Measurements from ENCODE around the gene PKP1. TPM values are rescaled to one million over a fixed set of nuclear protein-coding genes. Genes with fewer than 3 reads are reported as not detected.

Gene PKP1
- total RNA-seq, 1 experiment from 2014 or later, result not detected

- POLR2A ChIA-PET, result no interaction called here
- H3K9me3 ChIP-seq, result no peaks in the 10 kb centered on the region
- no peak overlapping the region for H3K4me3 Mint-ChIP-seq (ENCODE audit: unreplicated experiment)
- CTCF ChIA-PET, result interaction anchor here (0.6 to 1.1 kb wide), 13 partner anchors 10 to 204 kb away, joined by 3 to 19 read pairs (median 3); no protein-coding TSS in a partner anchor
- BruUV-seq (replicated peaks), result no TSS peak
- peaks cover 8% of the 10 kb centered on the region for H3K4me1 Mint-ChIP-seq (ENCODE audit: low read depth, unreplicated experiment)
- H3K36me3 ChIP-seq (ENCODE audit: control insufficient read depth, insufficient read depth, low read length), result no peaks in the 10 kb centered on the region
- peaks cover 27% of the 10 kb centered on the region for H3K4me1 ChIP-seq
- H3K4me3 ChIP-seq (ENCODE audit: low read depth, low read length), result no peak overlapping the region
- peaks cover 5% of the 10 kb centered on the region for H3K27me3 Mint-ChIP-seq (ENCODE audit: insufficient read depth, unreplicated experiment)
- peak; percentile 84 for DNase-seq
- TF ChIP-seq, protein P1, sequence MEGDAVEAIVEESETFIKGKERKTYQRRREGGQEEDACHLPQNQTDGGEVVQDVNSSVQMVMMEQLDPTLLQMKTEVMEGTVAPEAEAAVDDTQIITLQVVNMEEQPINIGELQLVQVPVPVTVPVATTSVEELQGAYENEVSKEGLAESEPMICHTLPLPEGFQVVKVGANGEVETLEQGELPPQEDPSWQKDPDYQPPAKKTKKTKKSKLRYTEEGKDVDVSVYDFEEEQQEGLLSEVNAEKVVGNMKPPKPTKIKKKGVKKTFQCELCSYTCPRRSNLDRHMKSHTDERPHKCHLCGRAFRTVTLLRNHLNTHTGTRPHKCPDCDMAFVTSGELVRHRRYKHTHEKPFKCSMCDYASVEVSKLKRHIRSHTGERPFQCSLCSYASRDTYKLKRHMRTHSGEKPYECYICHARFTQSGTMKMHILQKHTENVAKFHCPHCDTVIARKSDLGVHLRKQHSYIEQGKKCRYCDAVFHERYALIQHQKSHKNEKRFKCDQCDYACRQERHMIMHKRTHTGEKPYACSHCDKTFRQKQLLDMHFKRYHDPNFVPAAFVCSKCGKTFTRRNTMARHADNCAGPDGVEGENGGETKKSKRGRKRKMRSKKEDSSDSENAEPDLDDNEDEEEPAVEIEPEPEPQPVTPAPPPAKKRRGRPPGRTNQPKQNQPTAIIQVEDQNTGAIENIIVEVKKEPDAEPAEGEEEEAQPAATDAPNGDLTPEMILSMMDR (IDR thresholded peaks at IDR 0.05; ENCODE audit: insufficient read depth in 1 of 2, low read depth in 1 of 2, low read length in 1 of 2, severe bottlenecking in 1 of 2, unreplicated experiment in 1 of 2), result peak; percentile 26 to 70
- no peak overlapping the region for H3K27ac Mint-ChIP-seq (ENCODE audit: unreplicated experiment)
- intact Hi-C loops (cut with micrococcal nuclease; ENCODE audit: unreplicated experiment), result loop anchor here (1.0 to 5.0 kb wide), 4 partner anchors 37 to 55 kb away; no protein-coding TSS in a partner anchor
- H3K27me3 ChIP-seq (replicated peaks; ENCODE audit: control insufficient read depth, insufficient read depth, low read length), result no peaks in the 10 kb centered on the region
- H3K36me3 Mint-ChIP-seq (ENCODE audit: insufficient read depth, unreplicated experiment), result no peaks in the 10 kb centered on the region
- H3K9me3 Mint-ChIP-seq (ENCODE audit: unreplicated experiment), result no peaks in the 10 kb centered on the region
Measured at GRCh38 chr1:201309416-201309815, 26.1 kb downstream of the PKP1 start.

DNA sequence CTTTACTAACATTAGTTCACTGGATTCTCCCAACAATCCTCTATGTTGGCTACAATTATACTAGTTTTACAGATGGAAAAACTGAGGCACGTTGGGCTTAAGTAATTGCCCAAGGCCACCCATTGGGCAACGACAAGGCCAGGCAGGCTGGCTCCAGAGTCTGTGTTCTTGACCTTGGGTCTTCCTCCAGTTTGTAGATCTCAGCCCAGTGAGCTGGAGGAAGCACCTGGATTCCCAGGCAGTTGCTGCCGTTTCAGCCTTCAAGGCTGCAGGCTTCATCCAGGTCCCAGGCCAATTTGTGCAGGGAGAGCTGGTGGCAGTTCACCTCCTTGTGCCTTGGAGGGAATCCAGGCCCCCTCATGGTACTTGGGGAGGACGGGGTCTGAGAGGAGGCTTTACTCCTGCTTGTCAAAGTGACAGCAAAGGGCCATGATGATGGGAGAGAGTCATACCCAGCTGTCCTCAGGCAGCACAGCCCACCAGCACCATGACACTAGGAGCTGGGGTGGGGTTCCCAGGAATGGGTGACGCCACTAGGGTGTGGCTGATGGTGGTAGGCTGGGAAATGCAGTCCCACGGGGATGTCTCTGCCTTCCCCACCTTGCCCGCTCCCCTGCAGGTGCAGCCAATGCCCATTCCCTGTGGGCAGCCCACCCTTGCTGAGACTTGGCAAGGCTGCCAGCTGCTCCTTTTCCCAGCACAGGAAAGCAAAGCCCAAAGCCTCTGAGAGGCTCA lies 27.1 kb downstream of the PKP1 start:
- no peak overlapping the region for H3K4me3 Mint-ChIP-seq (ENCODE audit: unreplicated experiment)
- no TSS peak for BruUV-seq (replicated peaks)
- CTCF ChIA-PET, result interaction anchor here (2.0 kb wide), 1 partner anchor 36 kb away, joined by 13 read pairs; no protein-coding TSS in a partner anchor
- DNase-seq, result no peak
- H3K4me3 ChIP-seq (ENCODE audit: low read depth, low read length), result no peak overlapping the region
- POLR2A ChIA-PET, result no interaction called here
- no peaks in the 10 kb centered on the region for H3K36me3 ChIP-seq (ENCODE audit: control insufficient read depth, insufficient read depth, low read length)
- TF ChIP-seq, protein P1 (IDR thresholded peaks at IDR 0.05; ENCODE audit: insufficient read depth in 1 of 2, low read depth in 1 of 2, low read length in 1 of 2, severe bottlenecking in 1 of 2, unreplicated experiment in 1 of 2), result no peak
- no peaks in the 10 kb centered on the region for H3K27me3 ChIP-seq (replicated peaks; ENCODE audit: control insufficient read depth, insufficient read depth, low read length)
- H3K4me1 Mint-ChIP-seq (ENCODE audit: low read depth, unreplicated experiment), result peaks cover 8% of the 10 kb centered on the region
- H3K9me3 ChIP-seq, result no peaks in the 10 kb centered on the region
- intact Hi-C loops (cut with micrococcal nuclease; ENCODE audit: unreplicated experiment), result no loop called here
- peaks cover 11% of the 10 kb centered on the region for H3K27me3 Mint-ChIP-seq (ENCODE audit: insufficient read depth, unreplicated experiment)
- H3K9me3 Mint-ChIP-seq (ENCODE audit: unreplicated experiment), result no peaks in the 10 kb centered on the region
- peaks cover 27% of the 10 kb centered on the region for H3K4me1 ChIP-seq
- no peaks in the 10 kb centered on the region for H3K36me3 Mint-ChIP-seq (ENCODE audit: insufficient read depth, unreplicated experiment)
- no peak overlapping the region for H3K27ac Mint-ChIP-seq (ENCODE audit: unreplicated experiment)

DNA sequence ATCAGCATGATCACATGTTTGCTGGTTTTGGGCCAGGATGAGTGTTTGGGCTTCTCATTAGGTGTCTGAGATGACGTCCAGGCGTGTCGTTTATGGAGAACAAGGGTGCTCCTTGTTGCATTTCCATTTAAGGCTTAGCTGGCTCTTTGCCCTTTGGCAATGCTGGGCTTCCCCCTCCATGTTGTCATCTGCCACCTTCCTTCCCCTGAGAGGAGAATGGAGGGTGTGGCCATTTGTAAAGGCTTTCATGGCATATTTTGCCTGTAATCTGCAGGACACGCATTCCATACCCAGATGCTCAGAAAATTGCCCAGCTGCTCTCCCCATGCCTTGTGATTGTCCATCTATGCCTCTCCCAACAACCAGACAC lies 27.7 kb downstream of the PKP1 start:
- Histone ChIP-seq H3K4me1 (peaks cover 27% of the 10 kb centered on the region), H3K27me3 (replicated peaks; ENCODE audit: control insufficient read depth, insufficient read depth, low read length) (no peaks in the 10 kb centered on the region), H3K36me3 (ENCODE audit: control insufficient read depth, insufficient read depth, low read length) (no peaks in the 10 kb centered on the region), H3K9me3 (no peaks in the 10 kb centered on the region), H3K4me3 (ENCODE audit: low read depth, low read length) (no peak overlapping the region)
- BruUV-seq (replicated peaks), result no TSS peak
- no peak overlapping the region for H3K4me3 Mint-ChIP-seq (ENCODE audit: unreplicated experiment)
- no peaks in the 10 kb centered on the region for H3K36me3 Mint-ChIP-seq (ENCODE audit: insufficient read depth, unreplicated experiment)
- peaks cover 8% of the 10 kb centered on the region for H3K4me1 Mint-ChIP-seq (ENCODE audit: low read depth, unreplicated experiment)
- H3K27me3 Mint-ChIP-seq (ENCODE audit: insufficient read depth, unreplicated experiment), result peaks cover 14% of the 10 kb centered on the region
- no peak overlapping the region for H3K27ac Mint-ChIP-seq (ENCODE audit: unreplicated experiment)
- no peaks in the 10 kb centered on the region for H3K9me3 Mint-ChIP-seq (ENCODE audit: unreplicated experiment)
- POLR2A ChIA-PET, result interaction anchor here (0.5 kb wide), 1 partner anchor 256 kb away, joined by 3 read pairs; no protein-coding TSS in a partner anchor
- no peak for DNase-seq
- CTCF ChIA-PET, result interaction anchor here (0.5 to 2.0 kb wide), 2 partner anchors 35 to 357 kb away, joined by 3 to 13 read pairs; no protein-coding TSS in a partner anchor
- TF ChIP-seq, protein P1 (IDR thresholded peaks at IDR 0.05; ENCODE audit: insufficient read depth in 1 of 2, low read depth in 1 of 2, low read length in 1 of 2, severe bottlenecking in 1 of 2, unreplicated experiment in 1 of 2), result no peak
- intact Hi-C loops (cut with micrococcal nuclease; ENCODE audit: unreplicated experiment), result no loop called here
